Endothelial cell of umbilical vein (primary cell): ENCODE results near the gene HTT. TPM values are rescaled to one million over a fixed set of nuclear protein-coding genes. Genes with fewer than 3 reads are reported as not detected.

Source experiments
- BruUV-seq: library from RNA; stranded (reverse); fragments of 400-500 nt; replicated peaks from 2 replicates; lab custom pipeline; 2021; lab: Mats Ljungman, UMichigan
- CTCF ChIA-PET: fragments of 300-600, 350-600 bp; sonication (Branson Sonifier 250); formaldehyde crosslinking; loops from one replicate; lab custom pipeline; 2021; ENCODE audit warnings: antibody characterized with exemption, inconsistent platforms; lab: Charles Lee
- POLR2A ChIA-PET: fragments of 300-600, 350-600 bp; sonication (Branson Sonifier 250); formaldehyde crosslinking; loops from one replicate; lab custom pipeline; 2021; ENCODE audit warnings: antibody characterized with exemption, inconsistent platforms; lab: Charles Lee
- DNase-seq: peaks from one replicate; pipeline ENCODE4 v3.0.0-alpha.2; 2011; ENCODE audit warnings: low read depth, low spot score
- FAIRE-seq: peaks from 2 replicates; lab custom pipeline; 2011; peaks lifted over from hg19 to GRCh38; lab: Jason Lieb, UNC
- H2AFZ ChIP-seq: 2 replicates; pipeline ENCODE4 v1.6.0; 2012; ENCODE audit warnings: low read depth, low read length, control low read depth, inconsistent platforms
- H3K27ac ChIP-seq: 2 replicates; pipeline ENCODE4 v1.5.1; 2011; ENCODE audit warnings: low read depth, mild to moderate bottlenecking, control low read depth, low read length, moderate library complexity; ENCODE audit not compliant: insufficient read depth
- H3K27me3 ChIP-seq, 2 experiments: 2 replicates each; pipeline versions ENCODE4 v1.6.0 to v1.6.1; 2011; ENCODE audit warnings: low read length in 2 of 2, mixed read lengths in 1 of 2; ENCODE audit not compliant: control insufficient read depth in 2 of 2, insufficient read depth in 2 of 2
- H3K36me3 ChIP-seq, 2 experiments: 2 replicates in 1 of 2; 3 replicates in 1 of 2; pipeline ENCODE4 v1.5.1; 2011; ENCODE audit warnings: low read length in 2 of 2, mild to moderate bottlenecking in 1 of 2, moderate library complexity in 1 of 2; ENCODE audit not compliant: control insufficient read depth in 2 of 2, insufficient read depth in 2 of 2; ENCODE audit errors: extremely low read depth in 1 of 2
- H3K4me1 ChIP-seq: 3 replicates; pipeline ENCODE4 v1.5.1; 2011; ENCODE audit warnings: mild to moderate bottlenecking, low read length; ENCODE audit not compliant: control insufficient read depth, insufficient read depth; ENCODE audit errors: extremely low read depth
- H3K4me2 ChIP-seq: 2 replicates; pipeline ENCODE4 v1.6.1; 2011; ENCODE audit warnings: low read length, control low read depth, mixed read lengths; ENCODE audit not compliant: insufficient read depth
- H3K4me3 ChIP-seq, 3 experiments: fragments of 200-600 bp in 1 of 3; sonication (generic), shearing (Covaris generic) in 1 of 3; replicated peaks in 1 of 3; 2 replicates each; pipeline ENCODE4 v1.5.1; 2011 to 2016; ENCODE audit warnings: control low read depth in 3 of 3, low read length in 3 of 3, mild to moderate bottlenecking in 2 of 3, inconsistent platforms in 1 of 3, low read depth in 1 of 3, moderate library complexity in 1 of 3; ENCODE audit not compliant: insufficient read depth in 1 of 3
- H3K79me2 ChIP-seq: 2 replicates; pipeline ENCODE4 v1.6.0; 2012; ENCODE audit warnings: low read length, inconsistent platforms; ENCODE audit not compliant: control insufficient read depth, insufficient read depth
- H3K9ac ChIP-seq: replicated peaks from 2 replicates; pipeline ENCODE3; 2011; ENCODE audit warnings: low read length, control low read depth; ENCODE audit not compliant: insufficient read depth; ENCODE audit errors: extremely low read depth
- H3K9me1 ChIP-seq: replicated peaks from 3 replicates; pipeline ENCODE4 v1.6.0; 2011; ENCODE audit warnings: mild to moderate bottlenecking, low read length; ENCODE audit not compliant: control insufficient read depth, insufficient read depth; ENCODE audit errors: extremely low read depth
- H3K9me3 ChIP-seq: replicated peaks from 2 replicates; pipeline ENCODE4 v1.5.1; 2012; ENCODE audit warnings: low read length, inconsistent platforms; ENCODE audit not compliant: control insufficient read depth, insufficient read depth
- H4K20me1 ChIP-seq: replicated peaks from 2 replicates; pipeline ENCODE3; 2011; ENCODE audit warnings: mild to moderate bottlenecking, low read length; ENCODE audit not compliant: control insufficient read depth, insufficient read depth; ENCODE audit errors: extremely low read depth
- EZH2 ChIP-seq: IDR thresholded peaks from 2 replicates; pipeline ENCODE4 v1.6.1; 2012; ENCODE audit warnings: borderline replicate concordance, low read depth, mild to moderate bottlenecking, moderate library complexity, low read length, inconsistent platforms; ENCODE audit not compliant: severe bottlenecking
- FOS ChIP-seq: IDR thresholded peaks from 2 replicates; pipeline ENCODE4 v1.6.1; 2011; ENCODE audit warnings: mild to moderate bottlenecking, low read length, moderate library complexity, borderline replicate concordance; ENCODE audit not compliant: insufficient read depth
- GATA2 ChIP-seq: IDR thresholded peaks from 2 replicates; pipeline ENCODE4 v1.7.0; 2011; ENCODE audit warnings: low read depth, mild to moderate bottlenecking, moderate library complexity, mixed read lengths, low read length; ENCODE audit not compliant: insufficient read length, insufficient read depth
- JUN ChIP-seq: IDR thresholded peaks from 2 replicates; pipeline ENCODE4 v1.6.1; 2011; ENCODE audit warnings: borderline replicate concordance, low read depth; ENCODE audit not compliant: insufficient read length, insufficient read depth
- MYC ChIP-seq: IDR thresholded peaks from one replicate; pipeline ENCODE4 v1.6.1; 2011; ENCODE audit warnings: mild to moderate bottlenecking, low read depth, low read length
- POLR2A ChIP-seq: IDR thresholded peaks from 2 replicates; pipeline ENCODE4 v1.6.1; 2012; ENCODE audit warnings: low read depth, mild to moderate bottlenecking, control low read depth, low read length
- POLR2AphosphoS5 ChIP-seq: IDR thresholded peaks from 2 replicates; pipeline ENCODE4 v1.6.1; 2012; ENCODE audit warnings: low read depth, mild to moderate bottlenecking, control low read depth, low read length, moderate library complexity; ENCODE audit not compliant: insufficient read depth
- dilution Hi-C: fragments of 300-500 bp; cut with MboI; formaldehyde crosslinking; loops from one replicate; pipeline ENCODE4 v1.15.0; 2019; ENCODE audit warnings: low sequenced_read_pairs; ENCODE audit not compliant: extremely low pct_ligation_motif_present
- intact Hi-C: fragments of 100-400 bp; cut with micrococcal nuclease; formaldehyde crosslinking; loops from one replicate; pipeline ENCODE4 v1.10.0; 2022
- polyA plus RNA-seq, 4 experiments: library from polyadenylated mRNA; depleted of rRNA in 3 of 4; stranded (reverse) in 3 of 4; unstranded in 1 of 4; fragments of >200 nt; gene quantifications; 2 replicates each; pipeline versions ENCODE4 v1.2.1 to v1.2.3, GENCODE V29; 2011 to 2012; ENCODE audit warnings: missing spikeins in 1 of 4
- total RNA-seq: library from RNA; stranded (reverse); gene quantifications from 2 replicates; pipeline ENCODE4 v1.2.3, GENCODE V29; 2021
- TF ChIP-seq, protein P1 (sequence below), 2 donors: IDR thresholded peaks; 1 replicate in 1 of 2; 2 replicates in 1 of 2; pipeline ENCODE4 v1.5.1; 2011; ENCODE audit warnings: low read length in 2 of 2, mild to moderate bottlenecking in 2 of 2, moderate library complexity in 2 of 2, control low read depth in 1 of 2, inconsistent platforms in 1 of 2, low read depth in 1 of 2; ENCODE audit not compliant: insufficient read depth in 1 of 2; ENCODE audit errors: extremely low read depth in 1 of 2
- TF ChIP-seq, protein P2 (sequence below): IDR thresholded peaks from 2 replicates; pipeline ENCODE4 v1.6.1; 2011; ENCODE audit not compliant: insufficient read depth, insufficient read length

HTT gene
- total and polyA plus RNA-seq, 2 donors (not counting 3 experiments of a cell fraction or from before 2014, with no cell fraction given), result 15.7 to 61.2 TPM

GRCh38 chr4:3196670-3197359 is 122.3 kb downstream of the HTT start:
- Histone ChIP-seq H4K20me1 (no peaks in the 10 kb centered on the region), H2AFZ (no peak overlapping the region), H3K4me3 (no peak overlapping the region), H3K4me1 (no peaks in the 10 kb centered on the region), H3K9ac (no peak overlapping the region), H3K27me3 (no peaks in the 10 kb centered on the region), H3K79me2 (no peaks in the 10 kb centered on the region), H3K36me3 (peaks cover 0 to 12% of the 10 kb centered on the region in 2 experiments), H3K9me3 (no peaks in the 10 kb centered on the region), H3K9me1 (no peaks in the 10 kb centered on the region), H3K27ac (no peak overlapping the region), H3K4me2 (no peak overlapping the region)
- POLR2A ChIA-PET, result no interaction called here
- dilution Hi-C loops, result no loop called here
- no TSS peak for BruUV-seq
- CTCF ChIA-PET, result interaction anchor here (0.8 kb wide), 1 partner anchor 284 kb away, joined by 3 read pairs; no protein-coding TSS in a partner anchor
- intact Hi-C loops, result no loop called here
- no peak for TF ChIP-seq EZH2
- TF ChIP-seq FOS, result no peak
- no peak for TF ChIP-seq GATA2
- TF ChIP-seq JUN, result no peak
- TF ChIP-seq, protein P1, sequence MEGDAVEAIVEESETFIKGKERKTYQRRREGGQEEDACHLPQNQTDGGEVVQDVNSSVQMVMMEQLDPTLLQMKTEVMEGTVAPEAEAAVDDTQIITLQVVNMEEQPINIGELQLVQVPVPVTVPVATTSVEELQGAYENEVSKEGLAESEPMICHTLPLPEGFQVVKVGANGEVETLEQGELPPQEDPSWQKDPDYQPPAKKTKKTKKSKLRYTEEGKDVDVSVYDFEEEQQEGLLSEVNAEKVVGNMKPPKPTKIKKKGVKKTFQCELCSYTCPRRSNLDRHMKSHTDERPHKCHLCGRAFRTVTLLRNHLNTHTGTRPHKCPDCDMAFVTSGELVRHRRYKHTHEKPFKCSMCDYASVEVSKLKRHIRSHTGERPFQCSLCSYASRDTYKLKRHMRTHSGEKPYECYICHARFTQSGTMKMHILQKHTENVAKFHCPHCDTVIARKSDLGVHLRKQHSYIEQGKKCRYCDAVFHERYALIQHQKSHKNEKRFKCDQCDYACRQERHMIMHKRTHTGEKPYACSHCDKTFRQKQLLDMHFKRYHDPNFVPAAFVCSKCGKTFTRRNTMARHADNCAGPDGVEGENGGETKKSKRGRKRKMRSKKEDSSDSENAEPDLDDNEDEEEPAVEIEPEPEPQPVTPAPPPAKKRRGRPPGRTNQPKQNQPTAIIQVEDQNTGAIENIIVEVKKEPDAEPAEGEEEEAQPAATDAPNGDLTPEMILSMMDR (IDR thresholded peaks at IDR 0.05; ENCODE audit: extremely low read depth in 1 of 2, insufficient read depth in 1 of 2, low read depth in 1 of 2, low read length in 2 of 2), result no peak
- TF ChIP-seq POLR2AphosphoS5, result no peak
- no peak for TF ChIP-seq POLR2A
- TF ChIP-seq MYC, result no peak
- TF ChIP-seq, protein P2, sequence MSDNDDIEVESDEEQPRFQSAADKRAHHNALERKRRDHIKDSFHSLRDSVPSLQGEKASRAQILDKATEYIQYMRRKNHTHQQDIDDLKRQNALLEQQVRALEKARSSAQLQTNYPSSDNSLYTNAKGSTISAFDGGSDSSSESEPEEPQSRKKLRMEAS, result no peak
- FAIRE-seq, result no peak
- DNase-seq, result no peak
